Epithelial cell of esophagus (primary cell): ENCODE measurements around the gene EMB.
"Not testable (repeated sequence)": the region's sequence is repeated elsewhere in the genome, so short reads cannot be mapped to it uniquely, and the experiment has no call there.

Experiments used
- DNase-seq: peaks from one replicate; pipeline ENCODE4 v3.0.0; 2010; ENCODE audit warnings: low read depth
- H3K4me3 ChIP-seq: 2 replicates; pipeline ENCODE4 v1.5.1; 2011; ENCODE audit warnings: mild to moderate bottlenecking, low read length, control low read depth
- TF ChIP-seq, protein P1 (sequence below): IDR thresholded peaks from 2 replicates; pipeline ENCODE4 v1.5.1; 2011; ENCODE audit warnings: low read depth, mild to moderate bottlenecking, low read length, control low read depth, inconsistent platforms; ENCODE audit not compliant: insufficient read depth; ENCODE audit errors: missing control alignments

Gene EMB

DNA sequence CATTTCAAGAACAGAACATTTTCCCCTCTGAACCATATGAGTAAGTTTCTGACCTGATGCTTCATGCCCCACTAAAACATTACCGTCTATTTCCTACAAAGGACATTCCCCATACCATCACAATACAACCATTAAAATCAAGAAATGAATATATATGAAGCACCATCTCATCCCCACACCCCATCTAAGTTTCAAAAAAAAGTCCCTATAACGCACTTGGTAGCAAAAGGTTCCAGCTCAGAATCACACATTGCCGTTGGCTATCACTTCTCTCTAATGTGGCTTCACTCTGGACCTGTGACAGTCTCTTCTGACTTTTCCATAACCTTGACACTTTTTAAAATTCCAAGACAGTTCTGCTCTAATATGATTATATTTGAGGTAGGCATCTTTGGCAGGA is 5.9 kb downstream of the EMB start:
- H3K4me3 ChIP-seq = no peak overlapping the region
- TF ChIP-seq, protein P1, sequence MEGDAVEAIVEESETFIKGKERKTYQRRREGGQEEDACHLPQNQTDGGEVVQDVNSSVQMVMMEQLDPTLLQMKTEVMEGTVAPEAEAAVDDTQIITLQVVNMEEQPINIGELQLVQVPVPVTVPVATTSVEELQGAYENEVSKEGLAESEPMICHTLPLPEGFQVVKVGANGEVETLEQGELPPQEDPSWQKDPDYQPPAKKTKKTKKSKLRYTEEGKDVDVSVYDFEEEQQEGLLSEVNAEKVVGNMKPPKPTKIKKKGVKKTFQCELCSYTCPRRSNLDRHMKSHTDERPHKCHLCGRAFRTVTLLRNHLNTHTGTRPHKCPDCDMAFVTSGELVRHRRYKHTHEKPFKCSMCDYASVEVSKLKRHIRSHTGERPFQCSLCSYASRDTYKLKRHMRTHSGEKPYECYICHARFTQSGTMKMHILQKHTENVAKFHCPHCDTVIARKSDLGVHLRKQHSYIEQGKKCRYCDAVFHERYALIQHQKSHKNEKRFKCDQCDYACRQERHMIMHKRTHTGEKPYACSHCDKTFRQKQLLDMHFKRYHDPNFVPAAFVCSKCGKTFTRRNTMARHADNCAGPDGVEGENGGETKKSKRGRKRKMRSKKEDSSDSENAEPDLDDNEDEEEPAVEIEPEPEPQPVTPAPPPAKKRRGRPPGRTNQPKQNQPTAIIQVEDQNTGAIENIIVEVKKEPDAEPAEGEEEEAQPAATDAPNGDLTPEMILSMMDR = no peak
- no peak for DNase-seq

DNA sequence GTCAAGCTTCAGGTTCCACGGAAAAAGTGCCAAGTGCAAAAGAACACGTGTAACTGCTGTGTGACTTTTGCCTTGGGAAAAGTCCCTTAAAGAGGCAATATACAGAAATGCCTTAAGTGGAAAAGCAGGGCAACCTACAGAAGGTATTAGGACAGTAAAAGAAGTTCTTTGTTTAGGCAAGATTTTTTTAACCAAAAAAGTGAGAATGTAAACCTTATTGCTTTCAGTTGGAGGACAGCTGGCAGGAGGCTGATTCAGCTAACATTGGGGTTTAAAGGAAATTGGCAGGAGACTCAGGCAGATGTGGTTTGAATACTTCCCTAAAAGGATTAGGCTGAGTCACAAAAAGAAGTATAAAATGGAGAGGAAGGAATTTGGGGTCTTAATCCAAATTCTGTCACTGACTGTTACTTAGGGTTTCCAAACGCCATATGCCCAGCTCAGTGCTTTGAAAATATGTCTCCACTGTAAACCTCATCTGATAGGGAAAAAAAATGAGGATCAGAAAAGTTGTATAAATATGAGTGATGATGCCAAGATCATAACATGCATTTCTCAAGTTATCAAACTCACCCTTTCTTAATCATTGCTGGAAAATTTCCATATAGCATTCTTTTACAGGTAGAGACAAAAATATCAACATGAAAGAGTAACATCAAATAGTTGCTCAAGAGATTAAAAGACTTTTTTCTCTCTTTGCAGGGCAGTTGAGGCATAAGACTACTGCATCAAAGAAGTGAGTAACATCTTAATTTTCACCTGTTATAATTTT is 9.8 kb downstream of the EMB start:
- H3K4me3 ChIP-seq = not testable (repeated sequence)
- peak; percentile 53 for DNase-seq

DNA sequence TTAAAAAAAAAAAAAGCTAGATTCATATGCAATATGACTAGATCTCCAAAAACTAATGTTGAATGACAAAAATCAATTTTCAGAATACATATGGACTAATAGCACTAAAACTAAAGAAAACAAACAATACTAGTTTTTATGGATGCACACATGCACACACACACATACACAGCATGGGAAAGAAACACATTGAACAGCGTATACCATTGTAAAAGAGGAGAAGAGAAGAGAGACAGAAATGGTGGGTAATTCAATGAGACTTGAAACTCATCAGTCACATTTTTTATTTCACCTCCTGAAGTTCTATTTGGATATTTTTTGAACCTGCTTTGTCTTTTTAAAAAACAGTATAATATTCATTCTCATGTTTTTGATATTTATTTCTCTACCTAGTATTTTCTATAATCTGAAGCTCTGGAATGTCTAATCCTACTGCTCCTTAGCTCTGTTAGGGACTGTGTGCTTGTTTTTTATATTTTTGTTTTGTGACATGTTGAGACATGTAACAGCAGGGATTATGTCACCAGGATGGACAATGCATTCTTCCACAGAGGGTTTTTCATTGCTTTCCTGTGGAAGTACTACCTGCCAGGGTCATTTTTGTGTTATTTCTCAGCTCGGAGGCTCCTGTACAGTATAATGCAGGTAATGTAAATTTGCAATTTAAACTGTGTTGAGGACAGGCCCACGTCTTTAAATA is 17.8 kb downstream of the EMB start:
- not testable (repeated sequence) for H3K4me3 ChIP-seq
- DNase-seq = peak; percentile 45

DNA sequence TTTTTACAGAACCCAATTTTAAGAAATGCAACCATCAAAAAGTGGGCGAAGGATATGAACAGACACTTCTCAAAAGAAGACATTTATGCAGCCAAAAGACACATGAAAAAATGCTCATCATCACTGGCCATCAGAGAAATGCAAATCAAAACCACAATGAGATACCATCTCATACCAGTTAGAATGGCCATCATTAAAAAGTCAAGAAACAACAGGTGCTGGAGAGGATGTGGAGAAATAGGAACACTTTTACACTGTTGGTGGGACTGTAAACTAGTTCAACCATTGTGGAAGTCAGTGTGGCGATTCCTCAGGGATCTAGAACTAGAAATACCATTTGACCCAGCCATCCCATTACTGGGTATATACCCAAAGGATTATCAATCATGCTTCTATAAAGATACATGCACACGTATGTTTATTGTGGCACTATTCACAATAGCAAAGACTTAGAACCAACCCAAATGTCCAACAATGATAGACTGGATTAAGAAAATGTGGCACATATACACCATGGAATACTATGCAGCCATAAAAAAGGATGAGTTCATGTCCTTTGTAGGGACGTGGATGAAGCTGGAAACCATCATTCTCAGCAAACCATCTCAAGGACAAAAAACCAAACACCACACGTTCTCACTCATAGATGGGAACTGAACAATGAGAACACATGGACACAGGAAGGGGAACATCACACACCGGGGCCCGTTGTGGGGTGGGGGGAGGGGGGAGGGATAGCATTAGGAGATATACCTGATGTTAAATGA is 19.7 kb downstream of the EMB start:
- not testable (repeated sequence) for DNase-seq, H3K4me3 ChIP-seq

DNA sequence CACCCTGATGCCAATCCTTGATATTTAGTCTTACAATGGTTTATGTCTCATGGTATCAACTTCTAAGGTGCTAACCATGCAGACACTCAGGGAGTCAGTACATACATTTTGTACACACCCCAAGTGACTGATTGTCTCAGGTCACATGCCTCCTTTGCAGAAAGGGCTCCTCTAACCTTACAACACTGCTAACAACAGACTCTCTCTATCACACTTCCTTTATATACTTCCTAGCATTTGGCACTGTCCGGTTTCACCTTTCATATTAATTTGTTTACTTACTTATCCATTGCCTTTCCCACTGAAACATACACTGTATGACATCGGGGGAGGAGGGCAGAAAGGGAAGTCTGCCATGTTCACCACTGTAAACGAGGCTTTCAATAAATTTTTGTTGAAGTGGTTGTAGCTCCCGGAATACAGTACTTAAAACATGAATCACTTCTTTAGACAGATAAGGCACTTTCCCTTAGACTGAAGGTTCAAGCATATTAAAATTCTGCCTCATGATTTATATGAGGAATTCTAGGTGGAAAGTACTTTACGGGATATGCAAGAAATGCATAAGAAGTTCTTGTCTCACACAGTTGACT is 20.6 kb downstream of the EMB start:
- DNase-seq = no peak
- H3K4me3 ChIP-seq = no peak overlapping the region
- TF ChIP-seq, protein P1 = no peak

DNA sequence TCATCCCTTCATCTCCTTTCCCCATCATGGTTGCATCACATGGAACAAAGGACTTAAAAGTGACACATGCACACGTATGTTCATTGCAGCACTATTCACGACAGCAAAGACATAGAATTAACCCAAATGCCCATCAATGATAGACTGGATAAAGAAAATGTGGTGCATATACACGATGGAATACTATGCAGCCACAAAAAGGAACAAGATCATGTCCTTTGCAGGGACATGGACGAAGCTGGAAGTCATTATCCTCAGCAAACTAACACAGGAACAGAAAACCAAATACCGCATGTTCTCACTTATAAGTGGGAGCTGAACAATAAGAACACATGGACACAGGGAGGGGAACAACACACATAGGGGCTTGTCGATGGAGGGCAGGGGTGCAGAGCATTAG is 21.4 kb downstream of the EMB start:
- not testable (repeated sequence) for DNase-seq, H3K4me3 ChIP-seq

DNA sequence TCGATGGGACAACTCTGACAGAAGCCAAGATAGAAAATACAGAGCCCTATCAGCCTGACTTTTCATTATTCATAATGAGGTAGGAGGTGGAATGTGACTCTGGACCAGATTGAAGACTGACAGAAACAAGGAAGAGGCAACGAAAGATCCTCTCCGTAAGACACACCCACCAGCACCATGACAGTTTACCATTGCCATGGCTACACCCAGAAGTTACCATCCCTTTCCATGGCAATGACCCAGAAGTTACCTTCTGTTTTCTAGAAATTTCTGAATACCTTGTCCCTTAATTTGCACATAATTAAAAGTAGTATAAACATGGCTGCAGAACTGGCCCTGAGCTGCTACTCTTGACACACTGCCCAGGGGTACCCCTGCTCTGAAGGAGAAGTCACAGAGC is 24.5 kb downstream of the EMB start:
- H3K4me3 ChIP-seq, DNase-seq: not testable (repeated sequence)

DNA sequence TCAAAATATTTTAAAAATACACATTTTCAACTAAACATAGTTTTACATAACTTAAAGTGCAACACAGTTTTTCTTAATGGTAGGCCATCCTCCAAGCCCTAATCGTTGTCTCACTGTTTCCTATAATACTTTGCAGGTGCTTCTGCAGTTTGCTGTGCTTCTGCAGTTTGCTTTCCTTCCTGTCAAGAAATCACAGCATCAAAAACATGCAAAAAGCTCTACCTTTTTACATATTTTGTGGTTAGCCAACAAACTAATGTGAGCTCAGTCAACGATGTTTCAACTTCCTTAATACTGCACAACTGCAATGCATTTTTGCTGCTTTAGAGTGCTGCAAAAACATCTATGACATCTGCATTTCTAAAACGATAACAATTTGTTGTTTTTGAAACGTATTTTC is 25.2 kb downstream of the EMB start:
- H3K4me3 ChIP-seq = no peak overlapping the region
- TF ChIP-seq, protein P1 = no peak
- DNase-seq = no peak

DNA sequence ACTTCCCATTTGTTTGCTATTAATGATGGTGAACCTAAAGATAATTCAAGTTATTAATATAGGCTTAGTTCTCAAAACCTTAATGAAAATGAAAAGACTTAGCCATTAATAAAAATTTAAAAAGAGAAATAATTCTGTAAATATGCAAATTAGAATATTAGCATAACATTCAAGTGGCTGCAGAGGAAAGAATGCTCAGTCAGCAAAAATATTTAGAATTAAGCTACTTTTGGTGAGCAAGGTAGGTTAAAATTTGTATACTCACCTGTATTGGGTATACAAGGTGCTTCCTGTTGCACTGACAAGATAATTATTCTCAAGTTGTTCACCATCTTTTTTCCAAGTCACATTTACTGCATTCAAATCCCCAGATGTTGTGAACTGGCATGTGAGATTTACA is 30.2 kb downstream of the EMB start:
- not testable (repeated sequence) for H3K4me3 ChIP-seq, DNase-seq

DNA sequence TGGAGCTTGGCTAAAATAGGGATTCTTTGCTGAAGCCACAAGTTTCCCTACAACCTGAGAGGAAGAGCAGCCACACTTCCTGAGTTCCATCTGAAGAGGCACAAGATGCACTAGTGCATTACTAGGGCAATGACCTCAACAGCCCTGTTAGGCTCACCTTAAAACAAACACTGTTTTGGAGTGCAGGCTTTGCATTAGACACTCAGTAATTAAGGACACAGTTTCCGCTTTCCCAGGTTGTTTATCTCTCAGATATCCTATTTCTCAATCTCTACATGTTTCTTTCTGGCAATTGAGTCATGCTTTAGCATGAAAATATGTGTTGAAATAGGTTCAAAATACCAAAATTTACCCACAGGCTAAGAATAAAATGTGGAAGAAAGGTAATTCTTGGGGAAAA is 34.2 kb downstream of the EMB start:
- H3K4me3 ChIP-seq = no peak overlapping the region
- TF ChIP-seq, protein P1 = no peak
- peak; percentile 87 for DNase-seq
